Measurements from ENCODE around the gene MMS22L. TPM values are rescaled to one million over a fixed set of nuclear protein-coding genes. Genes with fewer than 3 reads are reported as not detected.
A peak's percentile ranks its signal among the peaks of the same experiment; 100 is the strongest.
"Not testable (repeated sequence)": the region's sequence is repeated elsewhere in the genome, so short reads cannot be mapped to it uniquely, and the experiment has no call there.

The MMS22L gene
- total RNA-seq, 2 experiments from 2014 or later: 43.4 to 46.3 TPM

DNA sequence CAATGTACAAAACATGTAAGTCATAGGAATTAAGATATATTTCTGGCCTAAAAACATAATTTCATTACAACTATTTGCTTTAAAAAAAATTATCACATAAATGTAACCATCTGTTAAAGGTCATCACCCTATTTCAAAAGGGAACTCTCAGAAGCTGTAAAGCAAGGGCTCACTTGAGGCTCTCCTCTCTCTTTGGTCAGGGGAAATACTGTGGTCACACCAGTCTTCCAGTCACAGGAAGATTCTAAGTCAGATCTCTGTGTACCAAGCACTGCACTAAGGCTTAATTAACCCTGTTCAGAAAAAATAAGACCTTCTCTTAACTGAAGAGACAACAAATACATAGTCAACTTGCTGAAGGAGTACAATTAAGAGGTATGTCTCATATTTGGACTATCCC is 75.6 kb downstream of the MMS22L start:
- H3K4me3 Mint-ChIP-seq: no peak overlapping the region
- no peak for DNase-seq
- no peaks in the 10 kb centered on the region for H3K27me3 Mint-ChIP-seq
- CTCF ChIA-PET: interaction anchor here (1.1 kb wide), 1 partner anchor 9 kb away, joined by 3 read pairs; no protein-coding TSS in a partner anchor
- no peak for ATAC-seq
- peaks cover 3% of the 10 kb centered on the region for H3K4me1 Mint-ChIP-seq
- peaks cover 27% of the 10 kb centered on the region for H3K36me3 Mint-ChIP-seq
- H3K9me3 Mint-ChIP-seq (ENCODE audit: low read depth): no peaks in the 10 kb centered on the region
- H3K27ac Mint-ChIP-seq: no peak overlapping the region

DNA sequence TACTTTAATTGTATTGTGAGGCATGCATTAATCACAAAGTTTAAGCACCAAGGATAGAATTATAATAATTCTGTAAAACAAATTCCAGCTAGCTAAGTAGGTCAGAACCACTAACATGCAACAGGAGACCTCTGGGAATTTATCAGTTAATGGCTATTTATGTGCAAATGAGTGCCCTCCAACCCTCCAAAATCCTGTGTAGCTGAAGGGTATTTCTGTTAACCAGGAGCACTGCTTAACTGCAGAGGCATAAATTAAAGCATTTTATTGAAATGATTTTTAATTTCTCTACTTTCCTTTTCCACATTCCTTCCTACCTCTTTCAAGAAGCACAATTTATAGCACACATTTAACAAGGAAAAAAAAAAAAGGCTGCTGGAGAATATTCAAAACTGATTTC is 77.0 kb downstream of the MMS22L start:
- Mint-ChIP-seq H3K27me3 (no peaks in the 10 kb centered on the region), H3K36me3 (peaks cover 26% of the 10 kb centered on the region), H3K4me3 (no peak overlapping the region), H3K27ac (no peak overlapping the region), H3K4me1 (peaks cover 3% of the 10 kb centered on the region), H3K9me3 (ENCODE audit: low read depth) (no peaks in the 10 kb centered on the region)
- DNase-seq (no peak), ATAC-seq (no peak)
- CTCF ChIA-PET: no interaction called here

DNA sequence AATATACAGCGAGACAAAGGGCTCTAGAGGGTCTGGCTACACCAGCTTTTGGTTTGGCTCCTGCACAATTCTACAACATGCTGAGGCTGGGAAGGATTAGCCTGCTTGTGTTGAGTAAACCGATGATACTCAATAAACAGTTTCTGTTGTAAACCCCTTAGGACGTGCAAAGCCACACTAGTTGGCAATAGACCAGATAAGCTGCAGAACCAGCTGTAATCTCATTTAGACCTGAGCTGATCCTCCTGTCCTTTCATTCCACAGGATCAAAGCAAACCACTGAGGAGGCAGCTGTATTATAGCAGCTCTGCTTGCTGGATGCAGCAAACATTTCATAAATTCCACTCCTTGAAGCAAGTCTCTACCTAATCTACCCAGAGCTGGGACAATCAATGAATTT is 79.7 kb downstream of the MMS22L start:
- H3K36me3 Mint-ChIP-seq: peaks cover 22% of the 10 kb centered on the region
- ATAC-seq: no peak

DNA sequence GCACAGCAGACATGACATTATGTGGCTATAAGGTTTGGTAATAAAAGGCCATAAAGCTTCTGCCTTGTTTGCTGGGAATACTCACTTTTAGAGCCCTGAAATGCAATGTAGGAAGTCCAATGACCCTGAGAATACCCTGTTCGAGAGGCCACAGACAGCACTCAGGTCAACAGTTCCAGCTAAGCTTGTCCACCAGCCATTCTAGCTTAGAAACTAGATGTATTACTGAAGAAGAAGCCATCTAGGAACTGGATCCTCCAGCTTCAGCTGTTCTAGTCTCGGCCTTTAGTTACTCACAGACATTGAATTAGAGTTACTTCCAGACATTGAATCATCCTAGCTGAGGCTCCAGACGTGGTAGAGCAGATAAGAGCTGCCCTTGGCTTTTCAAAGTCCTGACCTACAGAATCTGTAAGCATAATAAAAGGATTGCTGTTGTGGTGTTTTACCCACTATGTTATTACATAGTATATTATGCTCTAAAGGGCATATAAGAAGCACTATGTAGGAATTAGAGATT is 84.9 kb downstream of the MMS22L start:
- CTCF ChIA-PET: interaction anchor here (1.2 to 2.5 kb wide), 2 partner anchors 9 to 11 kb away, joined by 3 to 8 read pairs; no protein-coding TSS in a partner anchor
- peaks cover 23% of the 10 kb centered on the region for H3K36me3 Mint-ChIP-seq
- H3K4me3 Mint-ChIP-seq: no peak overlapping the region
- H3K9me3 Mint-ChIP-seq (ENCODE audit: low read depth): no peaks in the 10 kb centered on the region
- no peak overlapping the region for H3K27ac Mint-ChIP-seq
- no peak for ATAC-seq
- no peaks in the 10 kb centered on the region for H3K4me1 Mint-ChIP-seq
- H3K27me3 Mint-ChIP-seq: no peaks in the 10 kb centered on the region
- no peak for DNase-seq

More for the DNA sequence above, 79.7 kb downstream of the MMS22L start:
- CTCF ChIA-PET: no interaction called here
- Mint-ChIP-seq H3K9me3 (ENCODE audit: low read depth) (no peaks in the 10 kb centered on the region), H3K4me3 (no peak overlapping the region), H3K4me1 (peaks cover 3% of the 10 kb centered on the region), H3K27me3 (no peaks in the 10 kb centered on the region), H3K27ac (no peak overlapping the region)
- no peak for DNase-seq

DNA sequence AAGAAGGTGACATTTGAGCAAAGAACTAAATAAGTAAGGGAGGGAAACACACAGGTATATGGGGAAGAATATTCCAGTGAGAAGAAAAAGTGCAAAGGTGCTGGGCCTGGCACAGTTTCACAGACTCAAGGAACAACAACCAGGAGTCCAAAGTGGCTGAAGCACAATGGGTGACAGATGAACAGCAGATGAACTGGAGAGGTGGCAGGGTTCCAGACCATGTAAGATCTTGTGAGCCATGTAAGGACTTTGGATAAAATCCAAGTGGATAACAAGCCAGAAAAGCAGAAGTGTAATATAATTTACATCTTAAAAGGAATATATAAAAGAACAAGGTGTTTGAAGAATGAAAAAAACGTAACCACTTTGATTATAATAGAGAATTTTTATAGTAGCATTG is 87.9 kb downstream of the MMS22L start:
- Mint-ChIP-seq H3K4me1 (no peaks in the 10 kb centered on the region), H3K27ac (no peak overlapping the region), H3K4me3 (no peak overlapping the region), H3K36me3 (peaks cover 20% of the 10 kb centered on the region), H3K9me3 (ENCODE audit: low read depth) (no peaks in the 10 kb centered on the region), H3K27me3 (no peaks in the 10 kb centered on the region)
- no peak for DNase-seq
- ATAC-seq: no peak
- CTCF ChIA-PET: no interaction called here

DNA sequence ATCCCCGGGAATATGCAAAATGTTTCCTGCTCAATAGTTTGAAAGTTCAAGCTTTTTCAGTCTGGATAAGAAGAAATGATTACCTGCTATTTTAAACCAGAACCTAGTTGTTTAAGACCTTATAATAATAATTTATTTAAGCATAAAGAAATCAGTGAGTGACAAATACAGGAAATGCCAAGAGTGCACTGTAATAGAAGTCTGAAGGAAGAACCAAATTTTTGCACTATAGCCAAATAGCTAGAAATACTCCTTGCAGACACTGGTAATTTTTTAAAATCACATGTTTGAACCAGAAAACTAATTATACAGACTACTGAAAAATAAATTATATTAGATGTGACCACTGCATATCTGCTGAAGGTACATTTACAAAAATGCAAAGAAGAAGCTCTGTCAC is 93.2 kb downstream of the MMS22L start:
- CTCF ChIA-PET: interaction anchor here (0.7 to 1.7 kb wide), 5 partner anchors 8 to 563 kb away, joined by 3 to 9 read pairs (median 3); no protein-coding TSS in a partner anchor
- Mint-ChIP-seq H3K27me3 (no peaks in the 10 kb centered on the region), H3K36me3 (peaks cover 9% of the 10 kb centered on the region), H3K9me3 (ENCODE audit: low read depth) (no peaks in the 10 kb centered on the region), H3K4me3 (no peak overlapping the region), H3K4me1 (no peaks in the 10 kb centered on the region), H3K27ac (no peak overlapping the region)
- DNase-seq (no peak), ATAC-seq (no peak)

DNA sequence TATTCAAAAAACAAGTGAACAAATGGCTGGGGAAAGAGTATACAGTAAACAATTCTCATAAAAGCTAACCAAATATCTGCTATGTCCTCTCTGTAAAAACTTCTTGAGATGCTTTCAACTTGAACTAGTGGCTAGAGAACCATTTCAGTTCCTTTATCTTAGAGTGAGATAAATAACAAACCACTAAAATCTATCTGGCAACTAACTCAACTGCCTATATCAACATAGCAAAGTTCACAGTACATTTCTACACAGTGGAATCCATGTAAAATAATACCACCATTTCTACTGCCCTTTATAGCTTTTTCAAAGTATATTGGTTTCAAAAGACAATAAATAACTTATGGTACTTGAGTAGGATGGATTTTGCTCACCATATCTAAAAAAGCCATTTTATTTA is 95.1 kb downstream of the MMS22L start:
- Mint-ChIP-seq H3K4me1 (no peaks in the 10 kb centered on the region), H3K9me3 (ENCODE audit: low read depth) (no peaks in the 10 kb centered on the region), H3K27ac (no peak overlapping the region), H3K27me3 (no peaks in the 10 kb centered on the region), H3K36me3 (peaks cover 3% of the 10 kb centered on the region), H3K4me3 (no peak overlapping the region)
- DNase-seq: no peak
- CTCF ChIA-PET: interaction anchor here (3.2 kb wide), 1 partner anchor 207 kb away, joined by 15 read pairs; no protein-coding TSS in a partner anchor
- no peak for ATAC-seq

DNA sequence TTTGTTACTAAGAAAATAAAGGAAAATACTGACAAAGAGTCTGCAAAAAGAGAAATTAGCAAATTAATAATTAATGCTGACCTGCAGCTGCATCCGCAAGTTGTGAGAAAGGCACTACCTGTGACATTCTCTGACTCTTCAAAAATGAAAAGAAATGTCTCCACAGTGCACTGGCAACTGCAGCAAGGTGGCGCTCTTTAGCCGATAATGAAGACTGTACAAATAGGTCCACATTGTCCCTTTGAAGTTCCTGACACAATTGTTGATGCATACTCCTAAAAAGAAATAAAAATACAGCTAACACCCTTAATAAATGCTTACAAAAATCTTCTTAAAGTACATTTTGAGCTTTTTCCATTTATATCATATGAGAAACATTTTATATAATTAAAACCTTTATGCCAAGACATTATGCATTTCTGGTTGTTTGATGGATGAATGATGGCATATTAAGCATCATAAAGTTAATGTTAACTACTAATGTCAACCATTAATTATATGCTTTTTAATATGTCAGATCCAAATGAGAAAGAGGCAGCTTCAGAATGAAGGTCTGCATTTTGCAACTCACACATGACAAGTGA is 96.5 kb downstream of the MMS22L start:
- CTCF ChIA-PET: interaction anchor here (0.9 to 3.2 kb wide), 11 partner anchors 12 to 208 kb away, joined by 3 to 15 read pairs (median 4); no protein-coding TSS in a partner anchor
- Mint-ChIP-seq H3K4me1 (no peaks in the 10 kb centered on the region), H3K4me3 (no peak overlapping the region), H3K9me3 (ENCODE audit: low read depth) (no peaks in the 10 kb centered on the region), H3K27ac (no peak overlapping the region), H3K27me3 (no peaks in the 10 kb centered on the region), H3K36me3 (no peaks in the 10 kb centered on the region)
- ATAC-seq: peak; percentile 78
- peak; percentile 71 for DNase-seq

DNA sequence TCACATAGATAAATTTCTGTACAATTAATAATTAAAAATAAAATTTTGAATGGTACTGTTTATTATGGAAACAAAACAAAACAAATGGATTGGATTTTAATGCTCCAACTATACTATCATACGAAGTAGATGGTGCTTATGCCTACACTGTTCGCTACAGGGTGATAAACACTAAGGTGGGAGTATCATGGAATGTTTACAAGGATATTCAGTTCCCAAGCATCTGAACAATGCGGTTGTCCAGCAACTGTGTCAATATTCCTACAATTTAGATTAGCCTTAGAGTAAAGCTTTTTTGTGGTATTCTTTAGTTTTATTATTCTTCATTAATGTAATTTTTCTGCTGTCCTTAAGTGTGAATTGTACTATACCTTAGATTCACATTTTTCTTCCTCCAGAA is 105.1 kb downstream of the MMS22L start:
- no peaks in the 10 kb centered on the region for H3K4me1 Mint-ChIP-seq
- no peak for ATAC-seq
- DNase-seq: no peak
- H3K36me3 Mint-ChIP-seq: peaks cover 40% of the 10 kb centered on the region
- no peaks in the 10 kb centered on the region for H3K9me3 Mint-ChIP-seq (ENCODE audit: low read depth)
- CTCF ChIA-PET: no interaction called here
- H3K27me3 Mint-ChIP-seq: no peaks in the 10 kb centered on the region
- H3K27ac Mint-ChIP-seq: no peak overlapping the region
- H3K4me3 Mint-ChIP-seq: no peak overlapping the region

DNA sequence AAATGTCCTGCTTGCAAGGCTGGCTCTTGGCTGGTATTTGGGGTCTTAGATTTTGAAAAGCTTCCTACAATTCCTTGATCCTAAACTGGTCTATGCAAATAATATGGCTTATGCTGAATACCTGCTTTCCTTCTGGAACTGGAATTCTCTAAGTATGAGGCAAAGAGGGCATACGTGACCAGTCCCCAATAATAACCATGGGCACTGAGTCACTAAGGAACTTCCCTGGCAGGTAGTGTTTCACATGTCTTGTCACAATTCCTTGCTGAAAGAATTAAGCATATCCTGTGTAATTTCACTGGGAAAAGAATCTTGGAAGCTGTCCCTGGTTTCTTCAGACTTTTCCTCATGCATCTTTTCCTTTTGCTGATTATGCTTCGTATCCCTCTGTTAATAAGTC is 106.5 kb downstream of the MMS22L start:
- CTCF ChIA-PET: interaction anchor here (1.1 kb wide), 1 partner anchor 25 kb away, joined by 3 read pairs; no protein-coding TSS in a partner anchor
- Mint-ChIP-seq H3K4me1 (no peaks in the 10 kb centered on the region), H3K27ac (no peak overlapping the region), H3K36me3 (peaks cover 50% of the 10 kb centered on the region), H3K9me3 (ENCODE audit: low read depth) (no peaks in the 10 kb centered on the region), H3K27me3 (no peaks in the 10 kb centered on the region), H3K4me3 (no peak overlapping the region)
- DNase-seq (no peak), ATAC-seq (no peak)

DNA sequence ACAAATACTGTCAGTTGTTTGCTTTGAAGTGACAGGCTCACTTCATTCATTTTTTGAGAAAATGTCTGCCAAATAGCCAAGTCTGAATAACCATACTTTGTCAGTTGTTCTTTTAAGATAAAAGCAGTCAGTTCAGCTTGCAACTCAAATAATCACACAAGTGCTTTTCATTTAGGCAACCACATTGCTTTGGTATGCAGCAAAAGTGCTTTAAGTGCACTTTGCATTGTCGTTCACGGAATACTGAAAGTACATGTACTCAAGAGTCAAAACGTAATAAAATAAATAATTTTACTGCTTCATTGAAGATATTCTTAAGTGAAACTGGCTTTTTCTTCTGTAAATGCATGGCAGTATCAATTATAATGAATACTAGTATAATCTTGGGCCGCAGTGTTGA is 107.2 kb downstream of the MMS22L start:
- no peak overlapping the region for H3K27ac Mint-ChIP-seq
- H3K27me3 Mint-ChIP-seq: no peaks in the 10 kb centered on the region
- peaks cover 52% of the 10 kb centered on the region for H3K36me3 Mint-ChIP-seq
- H3K9me3 Mint-ChIP-seq (ENCODE audit: low read depth): no peaks in the 10 kb centered on the region
- H3K4me3 Mint-ChIP-seq: no peak overlapping the region
- no peaks in the 10 kb centered on the region for H3K4me1 Mint-ChIP-seq
- CTCF ChIA-PET: no interaction called here
- ATAC-seq (no peak), DNase-seq (no peak)

DNA sequence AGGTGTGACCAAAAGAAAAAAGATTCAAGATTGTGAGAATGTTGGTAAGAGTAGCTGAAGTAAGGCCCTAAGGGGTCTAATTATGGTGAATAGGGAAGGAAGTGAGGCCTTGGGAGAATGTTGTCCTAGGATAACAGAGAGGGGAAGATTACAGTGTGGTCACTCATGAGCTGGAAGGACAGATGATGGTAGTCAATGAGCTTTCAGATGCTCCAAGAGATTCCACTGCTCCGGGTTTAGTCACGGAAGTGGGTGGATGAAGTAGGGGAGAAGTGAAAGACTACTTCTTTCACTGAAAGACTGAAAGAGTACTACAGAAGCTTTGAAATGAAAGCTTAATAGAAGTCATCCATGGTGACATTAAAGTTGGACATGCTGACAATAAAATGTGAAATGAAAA is 108.5 kb downstream of the MMS22L start:
- Mint-ChIP-seq H3K4me1 (no peaks in the 10 kb centered on the region), H3K27me3 (no peaks in the 10 kb centered on the region), H3K9me3 (ENCODE audit: low read depth) (no peaks in the 10 kb centered on the region), H3K4me3 (no peak overlapping the region), H3K36me3 (peaks cover 48% of the 10 kb centered on the region), H3K27ac (no peak overlapping the region)
- CTCF ChIA-PET: interaction anchor here (2.4 kb wide), 1 partner anchor 12 kb away, joined by 7 read pairs; no protein-coding TSS in a partner anchor
- ATAC-seq (no peak), DNase-seq (no peak)

DNA sequence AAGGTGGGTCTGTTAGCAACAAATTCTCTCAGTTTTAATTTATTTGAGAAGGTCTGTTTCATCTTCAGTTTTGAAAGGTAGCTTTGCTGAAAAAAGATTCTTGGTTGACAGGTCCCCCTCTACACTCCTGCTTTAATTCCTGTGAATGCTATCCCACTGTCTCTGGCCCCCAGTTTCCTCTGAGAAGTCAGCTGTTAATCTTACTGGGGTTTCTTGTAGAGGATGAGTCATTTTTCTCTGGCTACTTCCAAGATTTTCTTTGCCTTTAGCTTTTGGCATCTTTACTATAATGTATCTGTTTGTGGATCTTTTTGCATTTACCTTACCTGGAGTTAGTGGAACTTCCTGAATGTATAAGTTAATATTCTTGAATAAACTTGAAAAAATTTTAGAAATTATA is 122.7 kb downstream of the MMS22L start:
- peaks cover 72% of the 10 kb centered on the region for H3K36me3 Mint-ChIP-seq
- no peaks in the 10 kb centered on the region for H3K27me3 Mint-ChIP-seq
- H3K9me3 Mint-ChIP-seq (ENCODE audit: low read depth): peaks cover 4% of the 10 kb centered on the region
- ATAC-seq (no peak), DNase-seq (no peak)
- CTCF ChIA-PET: no interaction called here
- no peak overlapping the region for H3K27ac Mint-ChIP-seq
- H3K4me1 Mint-ChIP-seq: no peaks in the 10 kb centered on the region
- H3K4me3 Mint-ChIP-seq: no peak overlapping the region

DNA sequence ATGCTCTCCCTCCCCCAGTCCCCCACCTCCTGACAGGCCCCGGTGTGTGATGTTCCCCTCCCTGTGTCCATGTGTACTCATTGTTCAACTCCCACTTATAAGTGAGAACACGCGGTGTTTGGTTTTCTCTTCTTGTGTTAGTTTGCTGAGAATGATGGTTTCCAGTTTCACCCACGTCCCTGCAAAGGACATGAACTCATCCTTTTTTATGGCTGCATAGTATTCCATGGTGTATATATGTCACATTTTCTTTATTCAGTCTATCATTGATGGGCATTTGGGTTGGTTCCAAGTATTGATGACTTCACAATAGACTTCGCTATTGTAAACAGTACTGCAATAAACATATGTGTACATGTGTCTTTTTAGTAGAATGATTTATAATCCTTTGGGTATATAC is 127.6 kb downstream of the MMS22L start:
- H3K9me3 Mint-ChIP-seq (ENCODE audit: low read depth); H3K27me3 Mint-ChIP-seq; CTCF ChIA-PET; H3K27ac Mint-ChIP-seq; H3K4me3 Mint-ChIP-seq; ATAC-seq; DNase-seq; H3K4me1 Mint-ChIP-seq: not testable (repeated sequence)
- peaks cover 53% of the 10 kb centered on the region for H3K36me3 Mint-ChIP-seq
